NB4 (cell line): Measurements from ENCODE around the gene PPFIA1.

ENCODE experiments used
- CTCF ChIP-seq: IDR thresholded peaks from one replicate; pipeline ENCODE4 v1.5.1; 2012; ENCODE audit warnings: low read depth, low read length
- MAX ChIP-seq: IDR thresholded peaks from 2 replicates; pipeline ENCODE4 v1.6.1; 2011; ENCODE audit warnings: low read depth, low read length
- POLR2A ChIP-seq: IDR thresholded peaks from 2 replicates; pipeline ENCODE4 v1.6.1; 2011; ENCODE audit warnings: mild to moderate bottlenecking; ENCODE audit not compliant: insufficient read length; ENCODE audit errors: extremely low read depth

DNA sequence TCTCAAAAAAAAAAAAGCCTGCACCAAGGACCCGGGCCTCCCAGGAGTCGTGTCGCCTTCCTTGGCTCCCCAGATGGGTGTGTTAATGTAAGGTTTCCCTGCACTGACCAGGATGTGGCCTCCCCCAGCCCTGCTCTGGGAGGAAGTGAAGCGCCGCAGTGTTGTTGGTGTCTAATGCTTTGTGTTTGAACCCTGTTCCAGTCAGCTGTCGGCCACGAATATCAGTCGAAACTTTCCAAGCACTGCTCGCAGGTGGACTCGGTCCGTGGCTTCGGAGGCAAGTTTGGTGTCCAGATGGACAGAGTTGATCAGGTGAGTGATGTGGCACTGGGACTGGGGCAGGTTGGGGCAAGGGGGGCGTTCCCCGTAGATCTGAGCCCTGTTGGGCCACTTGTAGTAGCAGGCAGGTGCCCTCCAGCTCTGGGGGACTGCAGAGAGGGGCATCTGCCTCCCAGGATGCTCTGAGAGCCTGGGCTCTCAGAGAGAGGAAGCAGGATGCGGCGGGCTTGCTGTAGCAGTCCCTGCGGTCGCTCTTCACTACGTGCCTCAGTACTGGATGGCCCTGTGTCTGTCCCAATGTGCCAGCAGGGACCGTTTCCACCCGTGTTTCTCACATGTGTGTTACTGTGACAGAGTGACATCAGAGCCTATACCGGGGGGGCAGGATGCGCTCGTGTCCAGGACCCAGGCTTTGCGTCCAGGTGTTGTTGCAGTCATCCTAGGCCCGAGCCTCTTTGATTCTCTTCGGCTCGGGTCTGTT is 144.0 kb downstream of the PPFIA1 start:
- no peak for TF ChIP-seq MAX
- no peak for TF ChIP-seq CTCF
- no peak for TF ChIP-seq POLR2A
